Measurements from ENCODE around the gene TBC1D2. TPM values are rescaled to one million over a fixed set of nuclear protein-coding genes. Genes with fewer than 3 reads are reported as not detected.

Gene TBC1D2
- total and polyA plus RNA-seq, 10 of the 15 experiments (the other 5 are each of a cell fraction or from before 2014, with no cell fraction given) = 0.04 to 1.6 (median 1.1) TPM

DNA sequence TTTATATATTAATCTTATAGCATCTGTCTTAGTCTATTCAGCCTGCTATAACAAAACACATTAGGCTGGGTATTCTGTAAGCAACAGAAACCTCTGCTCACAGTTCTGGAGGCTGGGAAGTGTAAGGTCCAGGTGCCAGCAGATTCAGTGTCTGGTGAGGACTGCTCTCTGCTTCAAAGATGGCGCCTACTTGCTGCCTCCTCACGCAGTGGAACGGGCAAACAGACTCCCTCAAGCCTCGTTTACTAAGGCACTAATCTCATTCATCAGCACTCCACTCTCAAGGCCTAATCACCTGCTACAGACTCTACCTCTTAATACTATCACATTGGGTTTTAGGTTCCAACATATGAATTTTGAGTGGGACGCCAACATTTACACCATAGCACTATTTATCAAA lies 5.2 kb upstream of the TBC1D2 start:
- WGBS (ENCODE audit: insufficient coverage, insufficient replicate concordance, low lambda C conversion rate, missing lambda C conversion rate) = 83% methylated on average over 5 of the region's 5 CpGs
- in situ Hi-C loops (cut with MboI) (loop anchor here (5.0 to 10.0 kb wide), 2 partner anchors 188 to 536 kb away; no protein-coding TSS in a partner anchor), intact Hi-C loops (cut with micrococcal nuclease; ENCODE audit: unreplicated experiment) (loop anchor here (10.0 kb wide), 1 partner anchor 546 kb away; no protein-coding TSS in a partner anchor)
- Histone ChIP-seq H3K79me2 (ENCODE audit: control insufficient read depth, insufficient read depth, low read length) (no peaks in the 10 kb centered on the region), H3K4me2 (ENCODE audit: control insufficient read depth, insufficient read depth) (no peak overlapping the region), H3K36me3 (ENCODE audit: control insufficient read depth in 2 of 2, insufficient read depth in 2 of 2, low read length in 1 of 2) (no peaks in the 10 kb centered on the region), H3K27me3 (replicated peaks in 1 of 2; ENCODE audit: control insufficient read depth in 2 of 2, insufficient read depth in 2 of 2, low read length in 1 of 2) (no peaks in the 10 kb centered on the region), H4K20me1 (ENCODE audit: control insufficient read depth, insufficient read depth) (no peaks in the 10 kb centered on the region), H3K4me1 (ENCODE audit: control insufficient read depth, insufficient read depth, low read length) (no peaks in the 10 kb centered on the region), H3K9ac (ENCODE audit: control insufficient read depth, insufficient read depth, low read length) (no peak overlapping the region), H2AFZ (ENCODE audit: control insufficient read depth, low read depth, low read length) (no peak overlapping the region), H3K27ac (ENCODE audit: control insufficient read depth, insufficient read depth) (no peak overlapping the region), H3K4me3 (no peak overlapping the region), H3K9me3 (replicated peaks; ENCODE audit: control insufficient read depth, insufficient read depth, low read length) (no peaks in the 10 kb centered on the region)
- ChIA-PET POLR2A (no interaction called here), CTCF (interaction anchor here (1.4 to 6.5 kb wide), 3 partner anchors 56 to 187 kb away, joined by 5 to 49 read pairs (median 8); partner anchors contain the start of gene TRIM14), SMC1A (ENCODE audit: uncharacterized antibody, unreplicated experiment) (no interaction called here), RAD21 (ENCODE audit: unreplicated experiment) (interaction anchor here (1.4 kb wide), 1 partner anchor 55 kb away, joined by 5 read pairs; no protein-coding TSS in a partner anchor)
- DNase-seq (ENCODE audit: low read depth, low spot score) (no peak), FAIRE-seq (no peak), ATAC-seq (no peak)
- no TSS peak for BruUV-seq (replicated peaks)
- no peak for TF ChIP-seq CHD4 (IDR thresholded peaks at IDR 0.05)
- TF ChIP-seq SIX5 (IDR thresholded peaks at IDR 0.05; ENCODE audit: low read depth, low read length, severe bottlenecking) = no peak
- TF ChIP-seq NBN (IDR thresholded peaks at IDR 0.05) = no peak

DNA sequence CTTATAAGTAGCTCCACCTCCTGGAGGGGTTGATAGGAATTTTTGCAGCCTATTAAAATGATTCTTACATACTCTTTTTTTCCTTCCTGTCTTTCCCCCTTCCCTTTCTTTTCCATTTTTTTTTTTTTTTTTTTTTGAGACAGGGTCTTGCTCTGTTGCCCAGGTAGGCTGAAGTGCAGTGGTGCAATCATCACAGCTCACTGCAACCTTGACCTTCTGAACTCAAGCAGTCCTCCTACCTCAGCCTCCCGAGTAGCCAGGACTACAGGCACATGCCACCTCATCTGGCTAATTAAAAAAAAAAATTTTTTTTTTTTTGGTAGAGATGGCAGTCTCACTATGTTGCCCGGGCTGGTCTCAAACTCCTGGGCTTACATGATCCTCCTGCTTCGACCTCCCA lies 4.3 kb upstream of the TBC1D2 start:
- Histone ChIP-seq H3K4me3 (no peak overlapping the region), H3K9me3 (replicated peaks; ENCODE audit: control insufficient read depth, insufficient read depth, low read length) (no peaks in the 10 kb centered on the region; the same call in 2 of the 3 replicates), H3K4me2 (ENCODE audit: control insufficient read depth, insufficient read depth) (no peak overlapping the region), H4K20me1 (ENCODE audit: control insufficient read depth, insufficient read depth) (no peaks in the 10 kb centered on the region), H3K79me2 (ENCODE audit: control insufficient read depth, insufficient read depth, low read length) (no peaks in the 10 kb centered on the region), H3K9ac (ENCODE audit: control insufficient read depth, insufficient read depth, low read length) (no peak overlapping the region), H3K36me3 (ENCODE audit: control insufficient read depth in 2 of 2, insufficient read depth in 2 of 2, low read length in 1 of 2) (no peaks in the 10 kb centered on the region), H2AFZ (ENCODE audit: control insufficient read depth, low read depth, low read length) (no peak overlapping the region), H3K4me1 (ENCODE audit: control insufficient read depth, insufficient read depth, low read length) (peaks cover 3% of the 10 kb centered on the region), H3K27ac (ENCODE audit: control insufficient read depth, insufficient read depth) (no peak overlapping the region), H3K27me3 (replicated peaks in 1 of 2; ENCODE audit: control insufficient read depth in 2 of 2, insufficient read depth in 2 of 2, low read length in 1 of 2) (no peaks in the 10 kb centered on the region)
- SMC1A ChIA-PET (ENCODE audit: uncharacterized antibody, unreplicated experiment) = interaction anchor here (0.7 to 1.2 kb wide), 3 partner anchors 55 to 148 kb away, joined by 3 read pairs; no protein-coding TSS in a partner anchor
- intact Hi-C loops (cut with micrococcal nuclease; ENCODE audit: unreplicated experiment) (loop anchor here (10.0 kb wide), 1 partner anchor 545 kb away; no protein-coding TSS in a partner anchor), in situ Hi-C loops (cut with MboI) (loop anchor here (5.0 to 10.0 kb wide), 2 partner anchors 187 to 535 kb away; no protein-coding TSS in a partner anchor)
- POLR2A ChIA-PET = interaction anchor here (0.7 to 1.0 kb wide), 4 partner anchors 128 to 680 kb away, joined by 3 to 8 read pairs (median 5); no protein-coding TSS in a partner anchor
- no TSS peak for BruUV-seq (replicated peaks)
- RAD21 ChIA-PET (ENCODE audit: unreplicated experiment) = interaction anchor here (0.6 to 1.5 kb wide), 4 partner anchors 54 to 170 kb away, joined by 3 to 5 read pairs (median 4); no protein-coding TSS in a partner anchor
- DNase-seq (ENCODE audit: low read depth, low spot score) (no peak), ATAC-seq (no peak), FAIRE-seq (no peak)
- CTCF ChIA-PET = interaction anchor here (0.6 to 6.5 kb wide), 9 partner anchors 52 to 448 kb away, joined by 3 to 49 read pairs (median 4); partner anchors contain the start of gene TRIM14
- WGBS (ENCODE audit: insufficient coverage, insufficient replicate concordance, low lambda C conversion rate, missing lambda C conversion rate) = 77% methylated on average over 2 of the region's 3 CpGs
- TF ChIP-seq STAT3 (IDR thresholded peaks at IDR 0.05; ENCODE audit: low read depth, low read length) (no peak), IRF4 (IDR thresholded peaks at IDR 0.05; ENCODE audit: low read depth, low read length) (no peak), MXI1 (IDR thresholded peaks at IDR 0.05; ENCODE audit: low read depth, low read length) (no peak), BACH1 (IDR thresholded peaks at IDR 0.05; ENCODE audit: borderline replicate concordance) (no peak), ZNF207 (IDR thresholded peaks at IDR 0.05; ENCODE audit: borderline replicate concordance) (no peak), RFX5 (IDR thresholded peaks at IDR 0.05; ENCODE audit: low read depth, low read length) (no peak), CHD1 (IDR thresholded peaks at IDR 0.05; ENCODE audit: low read depth, low read length) (no peak), POLR2AphosphoS2 (IDR thresholded peaks at IDR 0.05; ENCODE audit: low read depth, low read length) (no peak)
- TF ChIP-seq, protein P1, sequence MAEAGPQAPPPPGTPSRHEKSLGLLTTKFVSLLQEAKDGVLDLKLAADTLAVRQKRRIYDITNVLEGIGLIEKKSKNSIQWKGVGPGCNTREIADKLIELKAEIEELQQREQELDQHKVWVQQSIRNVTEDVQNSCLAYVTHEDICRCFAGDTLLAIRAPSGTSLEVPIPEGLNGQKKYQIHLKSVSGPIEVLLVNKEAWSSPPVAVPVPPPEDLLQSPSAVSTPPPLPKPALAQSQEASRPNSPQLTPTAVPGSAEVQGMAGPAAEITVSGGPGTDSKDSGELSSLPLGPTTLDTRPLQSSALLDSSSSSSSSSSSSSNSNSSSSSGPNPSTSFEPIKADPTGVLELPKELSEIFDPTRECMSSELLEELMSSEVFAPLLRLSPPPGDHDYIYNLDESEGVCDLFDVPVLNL (IDR thresholded peaks at IDR 0.05; ENCODE audit: low read depth, low read length) = no peak
- TF ChIP-seq, protein P2, sequence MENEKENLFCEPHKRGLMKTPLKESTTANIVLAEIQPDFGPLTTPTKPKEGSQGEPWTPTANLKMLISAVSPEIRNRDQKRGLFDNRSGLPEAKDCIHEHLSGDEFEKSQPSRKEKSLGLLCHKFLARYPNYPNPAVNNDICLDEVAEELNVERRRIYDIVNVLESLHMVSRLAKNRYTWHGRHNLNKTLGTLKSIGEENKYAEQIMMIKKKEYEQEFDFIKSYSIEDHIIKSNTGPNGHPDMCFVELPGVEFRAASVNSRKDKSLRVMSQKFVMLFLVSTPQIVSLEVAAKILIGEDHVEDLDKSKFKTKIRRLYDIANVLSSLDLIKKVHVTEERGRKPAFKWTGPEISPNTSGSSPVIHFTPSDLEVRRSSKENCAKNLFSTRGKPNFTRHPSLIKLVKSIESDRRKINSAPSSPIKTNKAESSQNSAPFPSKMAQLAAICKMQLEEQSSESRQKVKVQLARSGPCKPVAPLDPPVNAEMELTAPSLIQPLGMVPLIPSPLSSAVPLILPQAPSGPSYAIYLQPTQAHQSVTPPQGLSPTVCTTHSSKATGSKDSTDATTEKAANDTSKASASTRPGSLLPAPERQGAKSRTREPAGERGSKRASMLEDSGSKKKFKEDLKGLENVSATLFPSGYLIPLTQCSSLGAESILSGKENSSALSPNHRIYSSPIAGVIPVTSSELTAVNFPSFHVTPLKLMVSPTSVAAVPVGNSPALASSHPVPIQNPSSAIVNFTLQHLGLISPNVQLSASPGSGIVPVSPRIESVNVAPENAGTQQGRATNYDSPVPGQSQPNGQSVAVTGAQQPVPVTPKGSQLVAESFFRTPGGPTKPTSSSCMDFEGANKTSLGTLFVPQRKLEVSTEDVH (IDR thresholded peaks at IDR 0.05; ENCODE audit: low read depth, partially characterized antibody) = no peak
